Embryonic facial prominence (tissue), 1 donor: Measurements from ENCODE around the gene CUEDC1.
"Not testable (repeated sequence)": the region's sequence is repeated elsewhere in the genome, so short reads cannot be mapped to it uniquely, and the experiment has no call there.

Source experiments
- DNase-seq: peaks from one replicate; pipeline ENCODE4 v3.0.0-alpha.2; 2016; ENCODE audit errors: extremely low spot score

The CUEDC1 gene

DNA sequence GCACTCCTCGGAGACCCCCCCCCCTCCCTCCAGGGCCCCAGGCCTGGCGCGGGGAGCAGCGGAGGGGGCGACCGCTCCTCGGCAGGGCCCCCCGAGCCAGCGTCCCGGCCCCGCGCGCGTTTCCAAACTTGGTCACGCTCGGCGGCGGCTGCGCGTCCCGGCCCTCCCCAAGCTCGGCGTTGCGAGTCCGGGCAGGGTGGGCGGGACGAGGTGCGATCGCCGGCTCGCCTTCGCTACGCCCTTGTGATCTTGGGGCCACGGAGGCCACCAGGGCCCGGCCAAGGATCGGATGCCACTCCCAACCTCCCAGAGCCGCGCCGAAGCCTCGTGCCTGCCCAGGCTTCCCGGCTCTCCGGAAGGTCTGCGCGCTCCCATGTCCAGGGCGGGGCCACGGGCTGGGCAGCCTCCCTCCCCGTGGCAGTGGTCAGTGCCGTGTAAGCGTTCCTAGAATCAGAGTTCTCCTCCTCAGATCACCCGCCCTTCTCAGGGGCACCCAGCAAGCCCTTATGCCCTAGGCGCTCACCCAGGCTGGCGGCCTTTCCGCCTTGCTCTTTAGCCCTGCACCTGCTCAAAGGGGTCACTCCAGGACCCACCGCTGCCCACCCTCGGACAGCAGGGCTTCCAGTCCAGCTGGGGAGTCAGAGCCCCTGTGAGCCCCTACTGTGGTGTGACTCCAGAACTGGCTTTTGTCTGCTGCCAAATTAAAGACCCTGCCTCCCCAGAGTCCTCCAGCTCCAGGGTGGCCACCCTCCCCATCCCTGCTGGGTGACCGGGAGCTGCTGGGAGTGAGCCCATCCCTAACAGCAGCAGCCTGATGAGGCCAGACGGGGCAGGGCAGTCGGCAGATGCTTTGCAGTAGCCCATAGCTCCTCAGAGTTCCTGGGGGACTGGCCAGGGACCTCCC is 93.2 kb downstream of the CUEDC1 start:
- DNase-seq, result no peak

DNA sequence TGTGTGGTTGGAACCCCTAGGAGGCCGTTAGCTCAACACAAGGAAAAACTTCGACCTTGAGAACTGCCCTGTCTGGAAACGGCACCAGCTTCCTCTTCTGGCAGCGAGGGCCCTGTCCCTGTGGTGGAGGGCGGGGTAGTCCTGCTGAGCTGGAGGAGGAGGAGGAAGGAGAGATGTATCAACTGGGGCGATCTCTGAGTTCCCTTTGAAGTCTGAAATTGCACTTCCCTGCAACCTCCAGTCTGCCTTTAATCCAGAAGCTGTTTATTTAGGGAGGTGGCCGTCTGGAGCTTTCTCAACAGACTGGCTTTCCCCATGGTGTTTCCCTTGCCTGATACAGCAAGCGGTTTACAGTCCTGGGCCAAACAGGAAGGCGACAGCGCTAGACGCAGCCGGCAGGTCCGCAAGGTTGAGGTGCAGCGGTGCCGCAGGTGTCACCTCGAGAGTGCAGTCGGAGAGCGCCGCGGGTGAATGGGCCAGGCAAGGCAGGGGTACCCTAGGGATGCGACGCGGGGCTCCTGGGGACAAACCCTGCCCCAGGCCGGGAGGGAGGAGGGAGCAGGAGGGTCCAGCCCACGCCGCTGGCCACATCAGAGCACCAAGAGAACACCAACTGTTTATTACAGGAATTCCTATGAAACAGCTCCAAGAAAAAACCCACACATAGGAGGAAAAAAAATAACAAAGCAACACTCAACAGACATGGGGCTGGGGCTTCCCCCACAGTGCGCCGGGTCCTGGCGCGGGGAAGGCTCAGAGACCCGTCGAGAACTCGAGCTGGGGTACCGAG is 94.0 kb downstream of the CUEDC1 start:
- no peak for DNase-seq

DNA sequence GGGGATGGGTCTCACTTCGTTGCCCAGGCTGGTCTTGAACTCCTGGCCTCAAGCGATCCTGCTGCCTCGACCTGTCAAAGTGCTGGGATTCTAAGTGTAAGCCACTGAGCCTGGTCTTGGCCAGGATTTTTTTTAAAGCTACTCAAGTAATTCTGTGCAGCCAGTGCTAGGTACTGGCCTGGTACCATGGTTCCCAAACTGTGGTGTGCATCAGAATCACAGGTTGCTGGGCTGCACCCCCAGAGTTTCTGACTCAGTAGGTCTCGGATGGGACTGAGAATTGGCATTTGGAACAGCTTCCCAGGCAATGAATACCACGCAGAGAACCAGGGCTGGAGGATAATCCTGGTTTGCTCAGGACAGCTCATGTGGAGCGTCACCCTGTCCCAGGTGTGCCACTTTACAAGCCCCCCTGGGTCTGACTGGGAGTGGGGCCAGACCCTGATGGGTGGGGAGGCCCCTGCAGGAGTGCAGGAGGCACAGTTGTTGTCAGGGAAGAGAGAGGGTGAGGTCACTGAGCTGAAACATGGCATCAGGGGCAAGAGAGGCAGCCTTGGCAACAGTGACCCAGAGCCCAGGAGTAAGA is 94.7 kb downstream of the CUEDC1 start:
- DNase-seq, result no peak

DNA sequence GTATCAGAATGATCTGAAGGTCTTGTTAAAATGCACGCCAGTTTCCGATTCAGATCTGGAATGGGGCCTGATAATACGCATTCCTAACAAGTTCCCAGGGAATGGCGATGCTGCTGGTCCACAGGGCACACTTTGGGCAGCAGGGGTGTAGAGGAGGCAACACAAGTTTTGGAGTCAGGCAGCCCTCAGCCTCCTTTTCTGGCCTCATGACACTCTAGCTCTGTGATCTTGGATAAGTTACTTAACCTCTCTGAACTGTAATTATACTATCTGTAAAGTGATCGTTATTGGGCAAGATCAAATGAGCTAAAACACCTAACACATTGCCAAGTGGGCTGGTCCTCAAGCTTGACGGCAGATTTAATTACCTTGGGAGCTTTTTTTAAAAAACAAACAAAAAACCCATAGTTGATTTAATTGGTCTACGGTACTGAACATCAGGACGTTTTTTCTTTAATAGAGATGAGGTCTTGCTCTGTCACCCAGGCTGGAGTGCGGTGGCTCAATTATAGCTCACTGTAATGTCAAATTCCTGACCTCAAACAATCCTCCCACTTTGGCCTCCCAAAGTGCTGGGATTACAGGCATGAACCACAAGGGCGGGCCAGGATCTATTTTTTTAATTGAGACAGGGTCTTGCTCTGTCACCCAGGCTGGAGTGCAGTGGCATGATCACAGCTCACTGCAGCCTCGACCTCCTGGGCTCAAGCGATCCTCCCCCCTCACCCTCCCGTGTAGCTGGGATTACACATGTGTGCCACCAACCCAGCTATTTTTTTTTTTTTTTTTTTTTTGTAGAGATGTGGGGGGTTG is 95.4 kb downstream of the CUEDC1 start:
- no peak for DNase-seq

DNA sequence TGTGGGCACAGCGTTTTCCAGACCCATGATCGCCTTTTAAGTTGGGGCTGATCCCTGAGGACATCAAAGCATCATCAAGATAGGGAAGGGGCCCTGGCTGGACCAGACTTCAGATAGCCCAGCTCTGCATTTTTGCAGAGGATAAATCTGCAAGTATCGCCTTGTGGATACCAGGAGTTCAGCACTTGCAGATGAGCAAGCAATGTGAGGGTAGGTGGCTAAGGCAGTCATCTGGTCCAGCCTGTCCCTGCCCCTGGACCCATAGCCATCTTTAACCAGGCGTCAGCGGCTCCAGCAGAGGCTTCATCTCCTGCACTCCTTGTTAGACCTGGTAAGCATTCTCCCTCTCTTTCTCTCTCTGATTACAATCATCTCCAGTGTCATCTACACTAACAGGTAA is 96.4 kb downstream of the CUEDC1 start:
- no peak for DNase-seq

DNA sequence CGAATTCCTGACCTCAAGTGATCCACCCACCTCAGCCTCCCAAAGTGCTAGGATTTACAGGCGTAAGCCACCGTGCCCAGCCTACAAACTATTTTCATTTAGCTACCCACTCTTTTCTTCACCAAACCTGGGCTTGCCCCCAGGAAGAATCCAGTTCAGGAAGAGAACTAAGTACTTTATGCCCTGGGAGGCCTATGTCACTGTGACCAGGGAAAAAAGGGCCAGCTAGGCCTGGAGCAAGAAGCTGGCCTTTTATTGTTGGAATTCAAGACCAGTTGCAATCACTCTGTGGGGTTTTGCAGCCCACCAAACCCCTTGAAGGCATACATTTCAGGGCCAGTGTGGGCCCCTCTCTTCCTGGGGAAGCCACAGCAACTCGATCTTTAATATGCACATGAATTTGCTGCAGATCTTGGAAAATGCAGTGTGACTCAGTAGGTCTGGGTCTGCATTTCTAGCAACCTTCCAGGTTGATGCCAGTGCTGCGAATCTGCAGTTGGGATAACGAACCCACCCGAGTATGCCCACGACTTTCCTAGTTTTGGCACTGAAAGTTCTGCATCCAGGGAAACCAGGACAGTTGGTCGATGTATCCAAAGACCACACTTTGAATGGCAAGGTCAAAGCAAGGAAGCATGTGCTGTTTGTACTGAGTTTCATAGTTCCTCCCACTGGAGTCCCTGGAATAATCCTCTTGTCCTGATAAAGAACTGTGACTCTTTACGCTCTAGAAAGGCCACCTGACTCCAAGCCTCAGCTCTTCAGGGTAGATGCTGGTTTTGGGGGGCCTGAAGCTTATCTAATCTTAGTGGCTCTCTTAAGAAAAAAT is 98.2 kb downstream of the CUEDC1 start:
- DNase-seq, result no peak

DNA sequence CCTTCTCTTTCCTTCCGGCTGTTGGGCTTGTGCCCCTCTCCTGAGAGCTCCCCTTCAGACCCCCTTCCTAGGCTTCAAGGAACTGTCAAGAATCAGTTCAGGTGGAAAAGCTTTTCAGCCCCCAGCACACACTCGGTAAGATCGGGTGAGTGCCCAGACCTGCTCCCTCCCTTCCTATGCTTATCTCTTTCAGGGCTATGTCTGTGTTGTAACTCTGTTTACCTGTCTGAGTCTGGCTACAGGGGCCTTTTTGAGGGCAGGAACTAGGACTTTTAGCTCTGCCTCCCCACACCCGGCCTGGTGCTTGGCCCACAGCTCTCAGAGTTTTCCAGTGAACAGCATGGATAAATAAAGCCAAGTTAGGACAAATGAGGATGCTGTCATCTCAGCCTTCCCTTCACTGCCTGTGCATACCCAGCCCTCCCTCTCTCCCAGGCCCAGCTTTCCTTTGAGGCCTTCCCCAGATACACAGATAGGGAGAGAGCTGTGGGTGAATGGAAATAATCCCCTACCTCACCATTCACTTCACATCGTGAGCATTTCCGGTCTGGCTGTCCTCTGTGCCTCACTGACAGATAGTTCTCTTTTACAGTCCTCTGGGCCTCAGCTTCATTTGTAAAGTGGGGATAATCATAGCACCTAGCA is 99.7 kb downstream of the CUEDC1 start:
- no peak for DNase-seq

DNA sequence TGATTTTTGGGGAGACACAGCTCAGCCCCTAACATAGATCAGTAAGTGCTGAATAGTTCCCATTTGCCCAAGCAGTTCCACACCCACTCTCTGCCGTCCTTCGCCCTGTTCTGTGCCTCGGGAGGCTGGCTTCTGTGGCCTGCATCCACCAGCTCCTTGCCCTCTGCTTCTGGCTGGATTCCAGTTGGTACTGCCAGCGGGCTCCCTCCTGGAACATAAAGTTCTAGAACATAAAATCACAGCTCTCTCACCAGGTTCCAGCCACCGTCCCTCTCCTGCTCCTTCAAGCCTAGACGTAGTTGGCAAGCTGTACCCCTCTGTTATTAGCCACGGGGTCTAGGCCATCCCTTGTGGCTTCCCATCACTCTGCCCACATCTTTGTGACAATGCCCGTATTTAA is 101.5 kb downstream of the CUEDC1 start:
- DNase-seq, result no peak

DNA sequence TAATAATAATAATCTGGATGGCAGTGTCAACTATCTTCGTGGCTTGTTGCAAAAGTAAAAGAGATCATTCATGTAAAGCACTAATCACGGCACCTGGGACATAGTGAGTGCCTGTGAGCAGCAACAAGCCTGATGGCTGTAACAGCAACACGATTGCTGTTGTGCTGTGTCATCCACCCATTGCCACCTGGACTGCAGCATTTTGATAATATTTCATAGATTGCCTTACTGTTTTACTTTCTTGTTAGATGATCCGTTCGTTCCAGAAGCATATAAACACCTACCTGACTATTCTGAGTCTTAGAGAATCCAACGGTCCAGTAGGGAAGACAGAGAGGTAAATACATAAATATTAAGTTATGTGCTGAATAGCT is 102.3 kb downstream of the CUEDC1 start:
- no peak for DNase-seq

DNA sequence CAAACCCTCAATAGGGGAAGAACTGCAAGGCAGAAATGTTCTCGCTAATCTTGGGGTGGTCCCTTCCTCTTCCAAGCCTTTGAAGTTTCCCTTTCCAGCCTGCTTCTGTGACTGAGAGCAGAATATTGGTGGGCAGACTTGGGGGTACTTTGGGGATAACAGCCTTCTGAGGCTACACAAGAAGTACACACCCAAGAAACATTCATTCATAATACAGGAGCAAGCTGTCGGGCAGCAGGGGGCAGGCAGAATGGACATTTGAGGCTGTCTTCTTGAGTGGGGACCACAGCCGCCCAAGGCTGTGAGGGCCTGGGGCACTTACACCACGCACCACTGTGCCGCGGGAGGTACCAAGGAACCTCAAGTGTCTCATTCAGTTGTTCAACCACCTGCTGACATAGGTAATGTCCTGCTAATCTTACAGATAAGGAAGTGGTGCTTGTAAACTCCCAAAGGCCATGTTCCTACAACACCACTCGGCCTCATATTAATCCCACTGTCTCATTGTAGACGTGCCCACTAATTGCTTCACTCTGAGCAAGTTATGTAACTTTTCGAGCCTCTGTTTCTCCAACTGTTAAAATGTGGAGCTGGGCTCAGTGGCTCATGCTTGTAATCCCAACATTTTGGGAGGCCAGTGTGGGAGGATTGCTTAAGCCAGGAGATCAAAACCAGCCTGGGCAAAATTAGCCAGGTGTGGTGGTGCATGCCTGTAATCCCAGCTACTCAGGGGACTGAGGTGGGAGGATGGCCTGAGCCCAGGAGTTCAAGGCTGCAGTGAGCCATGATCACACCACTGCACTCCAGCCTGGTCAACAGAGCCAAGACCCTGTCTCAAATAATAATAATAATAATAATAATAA is 102.9 kb downstream of the CUEDC1 start:
- DNase-seq, result no peak

DNA sequence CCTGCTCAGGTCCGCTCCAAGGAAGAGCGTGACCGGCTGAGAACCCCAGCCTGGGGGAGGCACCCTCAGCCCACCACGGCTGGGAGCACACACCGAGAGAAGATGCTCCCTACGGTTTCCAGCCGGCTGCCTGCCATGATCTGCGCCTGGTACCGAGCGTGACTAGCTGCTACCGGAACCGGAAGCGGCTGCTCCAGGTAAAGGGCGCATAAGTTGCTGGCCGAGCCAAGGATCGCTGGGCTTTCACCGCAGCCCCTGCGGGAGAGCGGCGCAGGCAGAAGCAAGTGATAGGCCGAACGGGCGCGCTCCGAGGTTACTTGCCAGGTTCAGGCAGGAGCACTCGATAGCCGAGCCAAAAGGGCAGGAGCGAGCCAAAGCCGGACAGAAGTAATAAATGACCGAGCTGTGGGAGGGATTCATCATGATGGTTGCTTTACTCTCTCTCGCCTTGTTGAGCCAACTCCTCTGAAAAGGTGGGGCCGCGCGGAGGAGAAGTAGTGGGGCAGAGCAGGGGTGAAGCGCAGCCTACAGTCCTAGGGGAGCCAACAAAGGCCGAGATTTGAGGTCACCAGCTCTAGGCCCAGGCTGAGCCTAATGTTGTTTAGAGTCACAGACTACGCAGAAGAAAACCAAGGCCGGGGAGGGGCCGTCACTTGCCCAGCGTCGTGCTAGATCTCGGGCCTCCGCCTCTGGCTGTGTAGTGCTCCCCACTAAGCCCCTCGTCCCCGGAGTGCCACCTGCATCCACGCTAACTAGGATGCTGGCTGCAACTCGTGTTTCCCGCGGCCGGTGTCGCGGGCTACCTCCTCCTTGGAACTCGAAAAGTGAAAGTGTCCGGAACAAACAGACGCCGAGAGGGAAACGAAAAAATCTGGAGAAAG is 105.1 kb downstream of the CUEDC1 start, which contains the start of gene MRPS23:
TSS of gene MRPS23 (minus strand) at position 171 of the 881 bp plus-strand sequence. CDS start at position 137, 34 bp downstream.
- DNase-seq, result peak; percentile 96

DNA sequence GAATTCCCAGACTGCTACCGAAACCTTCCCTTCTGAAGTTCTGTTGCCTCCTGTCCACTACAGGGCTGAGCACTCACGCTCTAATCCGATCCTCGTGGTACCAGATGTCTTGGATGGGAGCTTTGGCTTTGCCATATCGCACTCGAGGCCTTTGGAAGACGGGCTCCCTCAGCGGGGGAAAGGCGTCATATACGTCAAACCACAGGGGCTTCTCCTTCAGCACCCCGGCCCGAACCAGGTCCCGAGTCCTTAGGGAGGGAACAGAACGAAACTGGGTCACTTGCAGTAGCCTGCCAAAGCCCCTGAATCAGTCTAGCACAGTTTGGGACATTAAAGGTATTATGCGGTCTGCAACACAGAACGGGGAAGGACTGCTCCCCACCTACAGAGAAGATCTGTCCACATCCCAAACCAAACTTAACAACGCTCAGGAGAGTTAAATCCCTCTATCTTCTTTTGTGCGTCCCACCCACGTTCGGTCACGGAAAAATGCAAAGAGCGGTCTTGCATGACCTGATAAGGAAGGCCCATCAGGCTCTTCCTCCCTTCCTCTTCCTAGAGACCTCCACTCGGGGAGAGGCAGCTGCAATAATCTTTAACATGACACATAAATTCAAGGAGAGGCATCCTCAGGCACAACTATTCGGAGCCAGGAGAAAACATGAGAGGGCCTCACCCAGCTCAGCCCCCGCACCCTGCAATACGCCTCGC is 105.9 kb downstream of the CUEDC1 start:
- DNase-seq, result no peak

DNA sequence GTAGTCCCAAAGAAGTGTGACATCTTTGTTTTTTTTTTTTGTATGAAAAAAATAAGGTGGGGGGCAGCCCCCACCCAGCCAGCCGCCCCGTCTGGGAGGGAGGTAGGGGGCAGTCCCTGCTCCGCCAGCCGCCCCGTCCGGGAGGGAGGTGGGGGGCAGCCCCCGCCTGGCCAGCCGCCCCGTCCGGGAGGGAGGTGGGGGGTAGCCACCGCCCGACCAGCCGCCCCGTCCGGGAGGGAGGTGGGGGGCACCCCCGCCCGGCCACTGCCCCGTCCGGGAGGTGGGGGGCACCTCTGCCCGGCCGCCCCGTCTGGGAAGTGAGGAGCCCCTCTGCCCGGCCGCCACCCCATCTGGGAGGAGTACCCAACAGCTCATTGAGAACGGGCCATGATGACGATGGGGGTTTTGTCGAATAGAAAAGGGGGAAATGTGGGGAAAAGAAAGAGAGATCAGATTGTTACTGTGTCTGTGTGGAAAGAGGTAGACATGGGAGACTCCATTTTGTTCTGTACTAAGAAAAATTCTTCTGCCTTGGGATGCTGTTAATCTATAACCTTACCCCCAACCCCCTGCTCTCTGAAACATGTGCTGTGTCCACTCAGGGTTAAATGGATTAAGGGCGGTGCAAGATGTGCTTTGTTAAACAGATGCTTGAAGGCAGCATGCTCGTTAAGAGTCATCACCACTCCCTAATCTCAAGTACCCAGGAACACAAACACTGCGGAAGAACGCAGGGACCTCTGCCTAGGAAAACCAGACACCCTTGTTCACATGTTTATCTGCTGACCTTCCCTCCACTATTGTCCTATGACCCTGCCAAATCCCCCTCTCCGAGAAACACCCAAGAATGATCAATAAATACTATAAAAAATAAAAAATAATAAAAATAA is 108.9 kb downstream of the CUEDC1 start:
- DNase-seq, result not testable (repeated sequence)

DNA sequence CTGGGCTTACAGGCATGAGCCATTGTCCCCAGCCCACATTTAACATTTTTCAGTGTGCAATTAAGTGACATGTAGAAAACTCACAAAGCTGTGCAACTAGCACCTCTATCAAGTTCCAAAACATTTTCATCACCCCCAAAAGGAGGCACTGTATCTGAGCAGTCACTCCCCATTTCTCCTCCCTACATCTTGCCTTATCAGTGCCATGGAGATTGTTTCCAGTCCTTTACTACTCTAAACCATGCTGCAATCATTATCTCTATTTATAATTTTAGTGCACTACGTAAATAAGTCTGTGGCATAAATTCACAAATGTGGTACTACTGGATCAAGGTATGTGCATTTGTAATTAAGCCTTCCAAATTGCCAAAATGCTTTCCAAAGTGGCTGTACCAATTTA is 112.9 kb downstream of the CUEDC1 start:
- no peak for DNase-seq

DNA sequence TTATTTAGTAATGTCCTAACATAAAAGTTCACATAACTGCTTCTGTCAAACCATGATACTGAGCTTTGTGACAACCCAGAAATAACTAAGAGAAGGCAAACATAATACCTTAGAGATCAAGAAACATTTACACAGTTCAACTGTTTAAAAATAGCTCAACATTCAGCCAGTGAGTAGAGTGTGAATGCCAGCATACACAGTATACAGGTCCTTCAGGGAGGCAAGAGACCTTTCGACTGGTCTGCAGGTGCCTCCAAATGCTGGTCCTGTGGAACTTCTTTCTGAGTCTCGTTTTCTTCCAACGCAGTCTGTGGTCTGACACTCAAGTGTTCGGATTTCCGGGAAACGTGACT is 115.7 kb downstream of the CUEDC1 start:
- DNase-seq, result no peak

DNA sequence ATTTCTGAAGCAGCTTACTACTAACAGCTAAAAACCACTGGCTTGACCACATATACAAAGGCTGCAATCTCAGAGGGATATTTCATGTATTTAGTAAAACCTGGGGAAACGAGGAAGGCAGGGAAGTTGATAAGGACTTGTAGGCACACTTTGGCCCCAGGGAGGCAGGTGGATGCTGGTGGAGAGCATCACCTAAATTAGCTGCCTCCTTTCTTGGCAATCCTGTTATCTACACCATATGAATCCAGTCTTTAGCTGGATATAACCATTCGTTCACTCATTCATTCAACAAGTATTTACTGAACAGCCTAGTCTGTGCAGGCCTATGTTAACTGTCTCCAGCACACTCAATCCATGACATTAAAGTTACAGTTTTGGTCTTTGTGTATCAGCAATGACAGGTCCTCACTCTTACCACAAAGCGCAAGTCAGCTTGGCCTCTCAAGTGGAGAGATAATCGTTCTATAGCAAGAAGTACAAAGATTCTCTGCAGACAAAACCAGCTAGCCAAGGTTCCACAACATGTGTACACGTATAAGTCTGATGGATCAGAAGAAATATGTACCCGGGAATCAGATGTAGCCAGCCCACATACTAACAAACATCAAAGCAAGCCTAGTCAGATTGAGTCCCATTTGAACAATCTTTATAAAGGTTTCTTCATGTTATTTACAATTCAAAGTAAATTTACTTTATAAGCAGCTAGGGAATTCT is 116.2 kb downstream of the CUEDC1 start:
- no peak for DNase-seq
